ENCODE data around the gene USP17L18. TPM values are rescaled to one million over a fixed set of nuclear protein-coding genes. Genes with fewer than 3 reads are reported as not detected.
"Not testable (repeated sequence)": the region's sequence is repeated elsewhere in the genome, so short reads cannot be mapped to it uniquely, and the experiment has no call there.

The USP17L18 gene
- not detected for total RNA-seq

GRCh38 chr4:9247953-9248680 lies at the start of gene USP17L18:
TSS of gene USP17L18 (plus strand) at chr4:9248630. CDS start at chr4:9248630, 0 bp downstream.
- H3K27ac Mint-ChIP-seq, ATAC-seq: not testable (repeated sequence)
- DNase-seq (ENCODE audit: low spot score in 2 of 2) = peak in 1 of 2 donors; percentile 4

GRCh38 chr4:9210357-9210756 lies 38.1 kb upstream of the USP17L18 start, which contains the start of gene USP17L10:
TSS of gene USP17L10 (plus strand) at chr4:9210657. CDS start at chr4:9210657, 0 bp downstream.
- not testable (repeated sequence) for H3K36me3 Mint-ChIP-seq; DNase-seq (ENCODE audit: low spot score in 2 of 2); ATAC-seq; H3K27ac Mint-ChIP-seq; H3K9me3 Mint-ChIP-seq

More at GRCh38 chr4:9247953-9248680, at the start of gene USP17L18:
- not testable (repeated sequence) for H3K9me3 Mint-ChIP-seq, H3K36me3 Mint-ChIP-seq

GRCh38 chr4:9214701-9215100 lies 33.7 kb upstream of the USP17L18 start:
- not testable (repeated sequence) for DNase-seq (ENCODE audit: low spot score in 2 of 2); H3K9me3 Mint-ChIP-seq; H3K36me3 Mint-ChIP-seq; ATAC-seq; H3K27ac Mint-ChIP-seq

GRCh38 chr4:9215105-9215504 lies 33.3 kb upstream of the USP17L18 start, which contains the start of gene USP17L11:
TSS of gene USP17L11 (plus strand) at chr4:9215405. CDS start at chr4:9215405, 0 bp downstream.
- not testable (repeated sequence) for H3K36me3 Mint-ChIP-seq; H3K27ac Mint-ChIP-seq; H3K9me3 Mint-ChIP-seq; DNase-seq (ENCODE audit: low spot score in 2 of 2); ATAC-seq

- DNase-seq (ENCODE audit: low spot score in 2 of 2); ATAC-seq; H3K9me3 Mint-ChIP-seq; H3K36me3 Mint-ChIP-seq; H3K27ac Mint-ChIP-seq: not testable (repeated sequence)
Observed at GRCh38 chr4:9219852-9220251, 28.6 kb upstream of the USP17L18 start, which contains the start of gene USP17L12. TSS of gene USP17L12 (plus strand) at chr4:9220152. CDS start at chr4:9220152, 0 bp downstream.

GRCh38 chr4:9224596-9224995 lies 23.8 kb upstream of the USP17L18 start, which contains the start of gene USP17L13:
TSS of gene USP17L13 (plus strand) at chr4:9224896. CDS start at chr4:9224896, 0 bp downstream.
- not testable (repeated sequence) for H3K36me3 Mint-ChIP-seq; H3K27ac Mint-ChIP-seq; ATAC-seq; H3K9me3 Mint-ChIP-seq; DNase-seq (ENCODE audit: low spot score in 2 of 2)

- H3K27ac Mint-ChIP-seq; ATAC-seq; H3K9me3 Mint-ChIP-seq; DNase-seq (ENCODE audit: low spot score in 2 of 2); H3K36me3 Mint-ChIP-seq: not testable (repeated sequence)
Observed at GRCh38 chr4:9230249-9230648, 18.2 kb upstream of the USP17L18 start.

GRCh38 chr4:9234085-9234484 lies 14.3 kb upstream of the USP17L18 start, which contains the start of gene USP17L15:
TSS of gene USP17L15 (plus strand) at chr4:9234385. CDS start at chr4:9234385, 0 bp downstream.
- not testable (repeated sequence) for H3K36me3 Mint-ChIP-seq; H3K27ac Mint-ChIP-seq; DNase-seq (ENCODE audit: low spot score in 2 of 2); H3K9me3 Mint-ChIP-seq; ATAC-seq

GRCh38 chr4:9238461-9238860 lies 10.0 kb upstream of the USP17L18 start:
- not testable (repeated sequence) for H3K36me3 Mint-ChIP-seq; H3K27ac Mint-ChIP-seq; ATAC-seq; H3K9me3 Mint-ChIP-seq; DNase-seq (ENCODE audit: low spot score in 2 of 2)

GRCh38 chr4:9243579-9243978 lies 4.9 kb upstream of the USP17L18 start, which contains the start of gene USP17L17:
TSS of gene USP17L17 (plus strand) at chr4:9243879. CDS start at chr4:9243879, 0 bp downstream.
- H3K9me3 Mint-ChIP-seq; ATAC-seq; DNase-seq (ENCODE audit: low spot score in 2 of 2); H3K36me3 Mint-ChIP-seq; H3K27ac Mint-ChIP-seq: not testable (repeated sequence)

GRCh38 chr4:9253078-9253477 lies 4.6 kb downstream of the USP17L18 start, which contains the start of gene USP17L19:
TSS of gene USP17L19 (plus strand) at chr4:9253378. CDS start at chr4:9253378, 0 bp downstream.
- not testable (repeated sequence) for DNase-seq (ENCODE audit: low spot score in 2 of 2); ATAC-seq; H3K27ac Mint-ChIP-seq; H3K36me3 Mint-ChIP-seq; H3K9me3 Mint-ChIP-seq

- not testable (repeated sequence) for H3K36me3 Mint-ChIP-seq; H3K9me3 Mint-ChIP-seq; H3K27ac Mint-ChIP-seq; DNase-seq (ENCODE audit: low spot score in 2 of 2); ATAC-seq
Observed at GRCh38 chr4:9257824-9258223, 9.4 kb downstream of the USP17L18 start, which contains the start of gene USP17L20. TSS of gene USP17L20 (plus strand) at chr4:9258124. CDS start at chr4:9258124, 0 bp downstream.

GRCh38 chr4:9262572-9262971 lies 14.1 kb downstream of the USP17L18 start, which contains the start of gene USP17L21:
TSS of gene USP17L21 (plus strand) at chr4:9262872. CDS start at chr4:9262872, 0 bp downstream.
- not testable (repeated sequence) for ATAC-seq; H3K27ac Mint-ChIP-seq; DNase-seq (ENCODE audit: low spot score in 2 of 2); H3K9me3 Mint-ChIP-seq; H3K36me3 Mint-ChIP-seq

- not testable (repeated sequence) for H3K9me3 Mint-ChIP-seq; ATAC-seq; DNase-seq (ENCODE audit: low spot score in 2 of 2); H3K27ac Mint-ChIP-seq; H3K36me3 Mint-ChIP-seq
Observed at GRCh38 chr4:9267319-9267718, 18.9 kb downstream of the USP17L18 start, which contains the start of gene USP17L22. TSS of gene USP17L22 (plus strand) at chr4:9267619. CDS start at chr4:9267619, 0 bp downstream.

GRCh38 chr4:9271719-9272118 lies 23.3 kb downstream of the USP17L18 start:
- not testable (repeated sequence) for H3K36me3 Mint-ChIP-seq, H3K27ac Mint-ChIP-seq, H3K9me3 Mint-ChIP-seq, ATAC-seq
- DNase-seq (ENCODE audit: low spot score in 2 of 2) = peak in 1 of 2 donors; percentile 66

Data from activated naive CD4-positive, alpha-beta T cell treated with anti-CD3 and anti-CD28 coated beads, Interleukin-2, amount 50 U/mL, for 72 hours (primary cell).